Pancreas (tissue), 10 donors: ENCODE results near the gene LHX5. TPM values are rescaled to one million over a fixed set of nuclear protein-coding genes. Genes with fewer than 3 reads are reported as not detected.

ENCODE experiments used
- ATAC-seq, 4 donors: fragments of 200-7000 bp; cut with Tn5 transposase; one replicate each; pipeline versions ENCODE4 v1.8.0 to v1.9.1; 2020; ENCODE audit warnings: mild to moderate bottlenecking in 4 of 4, moderate library complexity in 4 of 4
- DNase-seq, 6 donors: peaks; one replicate each; pipeline ENCODE4 v3.0.0-alpha.2; 2020
- FAIRE-seq: peaks from 2 replicates; lab custom pipeline; 2012; peaks lifted over from hg19 to GRCh38; lab: Jason Lieb, UNC
- H3K27ac ChIP-seq, 4 donors: fragments of 200-600 bp; sonication (generic); 1 replicate in 3 of 4; 2 replicates in 1 of 4; pipeline versions ENCODE4 v1.5.0 to v1.8.0; 2020
- H3K27me3 ChIP-seq, 4 donors: fragments of 200-600 bp; one replicate each; pipeline ENCODE4 v1.8.0; 2021
- H3K36me3 ChIP-seq, 3 donors: fragments of 200-600 bp; sonication (generic) in 1 of 3; one replicate each; pipeline versions ENCODE4 v1.5.0 to v1.8.0; 2020 to 2021
- H3K4me1 ChIP-seq, 3 donors: fragments of 200-600 bp; one replicate each; pipeline ENCODE4 v1.8.0; 2021
- H3K4me3 ChIP-seq, 4 donors: fragments of 200-600 bp; sonication (generic) in 2 of 4; one replicate each; pipeline versions ENCODE4 v1.5.0 to v1.8.0; 2020 to 2021
- H3K9me3 ChIP-seq, 4 donors: fragments of 200-600 bp; one replicate each; pipeline ENCODE4 v1.8.0; 2021
- CTCF ChIP-seq, 4 donors: fragments of 200-600 bp; sonication (generic) in 3 of 4; IDR thresholded peaks; one replicate each; pipeline versions ENCODE4 v1.5.0 to v1.8.0; 2021; ENCODE audit warnings: antibody characterized with exemption in 4 of 4
- WGBS, 2 donors: extraction: QIAGEN DNeasy Blood & Tissue Kit; methylation state at CpG; one replicate each; pipeline ENCODE4 v1.1.7; 2013; 5-methylcytosine and 5-hydroxymethylcytosine counted together
- intact Hi-C, 3 donors: fragments of 100-400 bp; cut with DNase I; formaldehyde crosslinking; loops; one replicate each; pipeline versions ENCODE4 v1.11.1 to v1.14.2; 2022
- polyA plus RNA-seq, 2 donors: library from polyadenylated mRNA; stranded (reverse); fragments of 200-250 nt; gene quantifications; one replicate each; pipeline ENCODE4 v1.2.3, GENCODE V29; 2013
- total RNA-seq, 6 donors: library from RNA; stranded (reverse); fragmentation: NEBNext Ultra II Directional in 4 of 6; extraction: Animal tissue kit (Norgen Biotek cat#: 25700) in 4 of 6; gene quantifications; one replicate each; pipeline versions ENCODE4 v1.2.1 to v1.2.4, GENCODE V29; 2021 to 2023
- donor health status: healthy with polysubstance abuse.
- donor health status: DM: no; HTN: no; CAD: no; lungs with moderate emphysema.
- donor health status: DM: no; HTN: no; CAD: no.
- donor health status: control.
- donor health status: control.
- donor health status: Bipolar disorder and iron deficiency.
- donor health status: DM: yes; HTN: yes; CAD: no.
- donor health status: DM: no; HTN: no; CAD: no.
- donor health status: DM: no; HTN: no; CAD: no.
- donor health status: DM: yes; HTN: yes; CAD: no.

LHX5 gene
- total and polyA plus RNA-seq, 8 donors, result not detected

- FAIRE-seq, result no peak
- no peak for ATAC-seq
- H3K36me3 ChIP-seq, result no peaks in the 10 kb centered on the region
- TF ChIP-seq CTCF (IDR thresholded peaks at IDR 0.05), result no peak
- no peak overlapping the region for H3K27ac ChIP-seq
- intact Hi-C loops, result loop anchor here in 2 of 3 donors (10.0 kb wide), 2 partner anchors 110 to 230 kb away; no protein-coding TSS in a partner anchor
- peaks cover 0 to 9% (median 7%) of the 10 kb centered on the region in 3 donors for H3K4me1 ChIP-seq
- no peak overlapping the region for H3K4me3 ChIP-seq
- H3K27me3 ChIP-seq, result no peaks in the 10 kb centered on the region
- DNase-seq, result no peak
- WGBS, 2 donors, result 74 to 81% methylated on average over 1 of the region's 1 CpG
- H3K9me3 ChIP-seq, result no peaks in the 10 kb centered on the region
Observed at GRCh38 chr12:113424456-113424855, 47.2 kb downstream of the LHX5 start.

GRCh38 chr12:113422886-113423669 is 48.6 kb downstream of the LHX5 start:
- FAIRE-seq (no peak), ATAC-seq (peak in 1 of 4 donors; percentile 21), DNase-seq (no peak)
- 43 to 60% methylated on average over 6 of the region's 6 CpGs for WGBS, 2 donors
- TF ChIP-seq CTCF (IDR thresholded peaks at IDR 0.05), result no peak
- H3K36me3 ChIP-seq, result no peaks in the 10 kb centered on the region
- peak overlapping the region in 3 of 4 donors; percentile 48 to 57 (median 52) for H3K4me3 ChIP-seq
- no peaks in the 10 kb centered on the region for H3K27me3 ChIP-seq
- intact Hi-C loops, result loop anchor here in 2 of 3 donors (10.0 kb wide), 2 partner anchors 108 to 228 kb away; no protein-coding TSS in a partner anchor
- H3K4me1 ChIP-seq, result peaks cover 0 to 18% (median 7%) of the 10 kb centered on the region in 3 donors
- H3K27ac ChIP-seq, result peak overlapping the region in 3 of 4 donors; percentile 51 to 86 (median 78)
- H3K9me3 ChIP-seq, result no peaks in the 10 kb centered on the region

- intact Hi-C loops, result loop anchor here in 2 of 3 donors (10.0 kb wide), 2 partner anchors 107 to 227 kb away; no protein-coding TSS in a partner anchor
- FAIRE-seq, result no peak
- H3K27me3 ChIP-seq, result no peaks in the 10 kb centered on the region
- no peaks in the 10 kb centered on the region for H3K9me3 ChIP-seq
- peaks cover 0 to 18% (median 7%) of the 10 kb centered on the region in 3 donors for H3K4me1 ChIP-seq
- ATAC-seq, result peak; percentile 91 to 96 (median 95)
- peak within 1 kb of the TSS; percentile 48 to 57 (median 50) for H3K4me3 ChIP-seq
- no peak for TF ChIP-seq CTCF (IDR thresholded peaks at IDR 0.05)
- 0 to 1% methylated on average over 13 of the region's 13 CpGs for WGBS, 2 donors
- DNase-seq, result peak; percentile 63 to 89 (median 75)
- peak within 1 kb of the TSS in 3 of 4 donors; percentile 51 to 86 (median 78) for H3K27ac ChIP-seq
- no peaks in the 10 kb centered on the region for H3K36me3 ChIP-seq
Observed at GRCh38 chr12:113422030-113422885, 49.4 kb downstream of the LHX5 start, which contains the start of gene SDSL. SDSL (plus strand) TSS chr12:113422380; CDS start chr12:113427983, 5,603 bp downstream.

GRCh38 chr12:113420996-113421595 is 50.6 kb downstream of the LHX5 start:
- no peak for FAIRE-seq
- DNase-seq, result no peak
- intact Hi-C loops, result loop anchor here in 2 of 3 donors (10.0 kb wide), 2 partner anchors 106 to 226 kb away; no protein-coding TSS in a partner anchor
- Histone ChIP-seq H3K27ac (no peak overlapping the region), H3K4me3 (no peak overlapping the region), H3K9me3 (no peaks in the 10 kb centered on the region), H3K27me3 (no peaks in the 10 kb centered on the region), H3K36me3 (no peaks in the 10 kb centered on the region), H3K4me1 (peaks cover 0 to 18% (median 7%) of the 10 kb centered on the region in 3 donors)
- ATAC-seq, result no peak
- no peak for TF ChIP-seq CTCF (IDR thresholded peaks at IDR 0.05)
- WGBS, 2 donors, result 40 to 56% methylated on average over 2 of the region's 2 CpGs
